Vagina (tissue), 2 donors: ENCODE results near the gene APAF1. TPM values are rescaled to one million over a fixed set of nuclear protein-coding genes. Genes with fewer than 3 reads are reported as not detected.

Experiments
- DNase-seq, 2 donors: peaks; one replicate each; pipeline ENCODE4 v3.0.0-alpha.2; 2017; ENCODE audit errors: extremely low spot score in 2 of 2
- H3K27ac ChIP-seq: fragments of 200-600 bp; sonication (generic); one replicate; pipeline ENCODE4 v1.5.1; 2019
- H3K27me3 ChIP-seq: fragments of 200-600 bp; sonication (generic); one replicate; pipeline ENCODE4 v1.5.1; 2019
- H3K36me3 ChIP-seq, 2 donors: fragments of 200-600 bp; sonication (generic); one replicate each; pipeline ENCODE4 v1.5.1; 2017 to 2019
- H3K4me1 ChIP-seq: fragments of 200-600 bp; sonication (generic); one replicate; pipeline ENCODE4 v1.5.1; 2019
- H3K4me3 ChIP-seq, 2 donors: fragments of 200-600 bp; sonication (generic); 1 replicate in 1 of 2; 2 replicates in 1 of 2; pipeline ENCODE4 v1.5.1; 2016 to 2019
- H3K9me3 ChIP-seq: fragments of 200-600 bp; sonication (generic); one replicate; pipeline ENCODE4 v1.5.1; 2019
- POLR2A ChIP-seq, 2 donors: fragments of 450-650 bp; IDR thresholded peaks; one replicate each; pipeline ENCODE4 v1.6.1; 2017; ENCODE audit warnings: antibody characterized with exemption in 2 of 2, mild to moderate bottlenecking in 2 of 2, moderate library complexity in 2 of 2
- POLR2AphosphoS5 ChIP-seq, 2 donors: sonication (generic); formaldehyde crosslinking; IDR thresholded peaks; one replicate each; pipeline ENCODE4 v1.9.0; 2017; ENCODE audit warnings: antibody characterized with exemption in 2 of 2, mild to moderate bottlenecking in 2 of 2, low read depth in 1 of 2; ENCODE audit not compliant: insufficient read depth in 1 of 2
- intact Hi-C: fragments of 100-400 bp; cut with DNase I; formaldehyde crosslinking; loops from one replicate; pipeline ENCODE4 v1.15.1; 2023
- total RNA-seq: library from RNA; depleted of rRNA; stranded (reverse); fragments of >200 nt; gene quantifications from one replicate; pipeline ENCODE4 v1.2.3, GENCODE V29; 2016
- TF ChIP-seq, protein P1 (sequence below), 3 experiments: fragments of 450-650 bp in 2 of 3; fragments of 200-600 bp in 1 of 3; sonication (generic) in 1 of 3; IDR thresholded peaks; one replicate each; pipeline ENCODE4 v1.5.1; 2017 to 2019; ENCODE audit warnings: antibody characterized with exemption in 3 of 3, mild to moderate bottlenecking in 2 of 3, moderate library complexity in 2 of 3

The APAF1 gene
- total RNA-seq, 1 donor from 2014 or later = 12.8 TPM

GRCh38 chr12:98724384-98725155 lies 79.5 kb downstream of the APAF1 start:
- H3K27me3 ChIP-seq = no peaks in the 10 kb centered on the region
- no peak for DNase-seq
- intact Hi-C loops = no loop called here
- no peaks in the 10 kb centered on the region for H3K9me3 ChIP-seq
- no peak overlapping the region for H3K4me3 ChIP-seq
- H3K4me1 ChIP-seq = no peaks in the 10 kb centered on the region
- no peak overlapping the region for H3K27ac ChIP-seq
- peaks cover 0 to 46% of the 10 kb centered on the region in 2 donors for H3K36me3 ChIP-seq
- no peak for TF ChIP-seq POLR2AphosphoS5 (IDR thresholded peaks at IDR 0.05; ENCODE audit: insufficient read depth in 1 of 2, low read depth in 1 of 2)
- no peak for TF ChIP-seq POLR2A (IDR thresholded peaks at IDR 0.05)
- TF ChIP-seq, protein P1, sequence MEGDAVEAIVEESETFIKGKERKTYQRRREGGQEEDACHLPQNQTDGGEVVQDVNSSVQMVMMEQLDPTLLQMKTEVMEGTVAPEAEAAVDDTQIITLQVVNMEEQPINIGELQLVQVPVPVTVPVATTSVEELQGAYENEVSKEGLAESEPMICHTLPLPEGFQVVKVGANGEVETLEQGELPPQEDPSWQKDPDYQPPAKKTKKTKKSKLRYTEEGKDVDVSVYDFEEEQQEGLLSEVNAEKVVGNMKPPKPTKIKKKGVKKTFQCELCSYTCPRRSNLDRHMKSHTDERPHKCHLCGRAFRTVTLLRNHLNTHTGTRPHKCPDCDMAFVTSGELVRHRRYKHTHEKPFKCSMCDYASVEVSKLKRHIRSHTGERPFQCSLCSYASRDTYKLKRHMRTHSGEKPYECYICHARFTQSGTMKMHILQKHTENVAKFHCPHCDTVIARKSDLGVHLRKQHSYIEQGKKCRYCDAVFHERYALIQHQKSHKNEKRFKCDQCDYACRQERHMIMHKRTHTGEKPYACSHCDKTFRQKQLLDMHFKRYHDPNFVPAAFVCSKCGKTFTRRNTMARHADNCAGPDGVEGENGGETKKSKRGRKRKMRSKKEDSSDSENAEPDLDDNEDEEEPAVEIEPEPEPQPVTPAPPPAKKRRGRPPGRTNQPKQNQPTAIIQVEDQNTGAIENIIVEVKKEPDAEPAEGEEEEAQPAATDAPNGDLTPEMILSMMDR (IDR thresholded peaks at IDR 0.05) = no peak

DNA sequence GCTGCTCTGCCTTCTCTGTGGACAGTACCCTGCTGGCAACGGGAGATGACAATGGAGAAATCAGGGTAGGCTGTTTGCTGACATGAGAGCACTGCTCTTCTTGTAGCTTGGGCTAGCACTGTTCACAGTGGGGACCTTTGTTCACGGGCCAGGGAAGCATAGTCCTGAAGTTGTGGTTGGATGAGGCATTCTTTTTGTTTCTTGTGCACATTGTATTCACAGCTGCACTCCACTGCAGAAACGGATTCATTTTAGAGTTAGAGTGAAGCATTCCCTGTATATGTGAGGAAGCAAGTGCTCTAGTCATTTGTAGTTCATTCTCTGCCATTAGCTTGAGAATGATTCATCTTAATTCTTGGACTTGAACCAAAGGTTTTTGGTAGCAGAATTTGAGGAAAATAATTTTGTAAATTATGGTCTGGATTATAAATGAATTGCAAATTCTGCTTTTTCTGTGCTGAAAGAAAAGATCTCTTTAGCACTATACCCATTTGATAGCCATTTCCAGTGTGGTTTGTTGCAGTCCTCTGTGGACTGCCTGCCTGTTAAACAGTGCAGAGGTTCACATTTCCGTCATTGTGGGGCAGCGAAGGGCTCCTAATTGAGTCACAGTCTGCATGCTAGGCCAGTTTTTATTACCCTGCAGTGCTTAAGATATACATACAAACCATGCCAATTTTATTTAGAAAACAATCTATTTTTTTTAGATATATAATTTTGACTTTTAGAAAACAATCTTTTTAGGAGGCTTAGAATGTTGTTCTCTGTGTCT lies 80.6 kb downstream of the APAF1 start:
- DNase-seq = no peak
- H3K9me3 ChIP-seq = no peaks in the 10 kb centered on the region
- intact Hi-C loops = no loop called here
- TF ChIP-seq POLR2AphosphoS5 (IDR thresholded peaks at IDR 0.05; ENCODE audit: insufficient read depth in 1 of 2, low read depth in 1 of 2) = no peak
- TF ChIP-seq, protein P1 (IDR thresholded peaks at IDR 0.05) = peak in 1 of 3 experiments; percentile 15
- H3K27ac ChIP-seq = no peak overlapping the region
- H3K4me3 ChIP-seq = no peak overlapping the region
- H3K27me3 ChIP-seq = no peaks in the 10 kb centered on the region
- peaks cover 0 to 52% of the 10 kb centered on the region in 2 donors for H3K36me3 ChIP-seq
- no peaks in the 10 kb centered on the region for H3K4me1 ChIP-seq

DNA sequence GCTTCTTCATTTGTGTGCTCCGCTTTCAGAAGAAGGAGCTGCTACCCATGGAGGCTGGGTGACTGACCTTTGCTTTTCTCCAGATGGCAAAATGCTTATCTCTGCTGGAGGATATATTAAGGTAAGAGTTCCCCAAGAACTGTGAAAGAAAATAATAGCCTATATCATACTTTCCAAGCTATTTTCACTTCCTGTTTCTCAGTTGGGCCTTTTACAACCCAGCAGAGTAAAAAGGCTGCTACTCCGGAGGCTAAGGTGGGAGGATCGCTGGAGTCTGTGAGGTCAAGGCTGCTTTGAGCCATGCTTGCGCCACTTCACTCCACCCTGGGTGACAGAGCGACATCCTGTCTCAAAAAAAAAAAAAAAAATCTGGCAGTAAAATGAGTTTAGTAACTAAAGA lies 82.1 kb downstream of the APAF1 start:
- H3K4me3 ChIP-seq = no peak overlapping the region
- no peak overlapping the region for H3K27ac ChIP-seq
- H3K4me1 ChIP-seq = no peaks in the 10 kb centered on the region
- H3K27me3 ChIP-seq = no peaks in the 10 kb centered on the region
- peaks cover 0 to 54% of the 10 kb centered on the region in 2 donors for H3K36me3 ChIP-seq
- intact Hi-C loops = no loop called here
- no peaks in the 10 kb centered on the region for H3K9me3 ChIP-seq
- TF ChIP-seq POLR2AphosphoS5 (IDR thresholded peaks at IDR 0.05; ENCODE audit: insufficient read depth in 1 of 2, low read depth in 1 of 2) = no peak
- TF ChIP-seq, protein P1 (IDR thresholded peaks at IDR 0.05) = no peak
- no peak for TF ChIP-seq POLR2A (IDR thresholded peaks at IDR 0.05)
- DNase-seq = no peak

- no peak overlapping the region for H3K27ac ChIP-seq
- TF ChIP-seq, protein P1 (IDR thresholded peaks at IDR 0.05) = no peak
- TF ChIP-seq POLR2A (IDR thresholded peaks at IDR 0.05) = no peak
- no peak for TF ChIP-seq POLR2AphosphoS5 (IDR thresholded peaks at IDR 0.05; ENCODE audit: insufficient read depth in 1 of 2, low read depth in 1 of 2)
- DNase-seq = no peak
- no peaks in the 10 kb centered on the region for H3K27me3 ChIP-seq
- H3K36me3 ChIP-seq = peaks cover 0 to 58% of the 10 kb centered on the region in 2 donors
- H3K4me3 ChIP-seq = no peak overlapping the region
- intact Hi-C loops = no loop called here
- H3K4me1 ChIP-seq = no peaks in the 10 kb centered on the region
- H3K9me3 ChIP-seq = no peaks in the 10 kb centered on the region
Measured at GRCh38 chr12:98730412-98730811, 85.3 kb downstream of the APAF1 start.
